Measurements from ENCODE around the gene OAS1.
A peak's percentile ranks its signal among the peaks of the same experiment; 100 is the strongest.

OAS1 gene

GRCh38 chr12:112906712-112907414 lies at the start of gene OAS1:
Gene OAS1 (plus strand): TSS chr12:112906962. CDS start chr12:112907040, 78 bp downstream.
- DNase-seq (ENCODE audit: low read depth): peak; percentile 5

- no peak for DNase-seq (ENCODE audit: low read depth)
Observed at GRCh38 chr12:112859291-112859690, 47.5 kb upstream of the OAS1 start.

GRCh38 chr12:112860181-112860580 lies 46.6 kb upstream of the OAS1 start:
- no peak for DNase-seq (ENCODE audit: low read depth)

GRCh38 chr12:112861284-112861683 lies 45.5 kb upstream of the OAS1 start:
- DNase-seq (ENCODE audit: low read depth): no peak

DNA sequence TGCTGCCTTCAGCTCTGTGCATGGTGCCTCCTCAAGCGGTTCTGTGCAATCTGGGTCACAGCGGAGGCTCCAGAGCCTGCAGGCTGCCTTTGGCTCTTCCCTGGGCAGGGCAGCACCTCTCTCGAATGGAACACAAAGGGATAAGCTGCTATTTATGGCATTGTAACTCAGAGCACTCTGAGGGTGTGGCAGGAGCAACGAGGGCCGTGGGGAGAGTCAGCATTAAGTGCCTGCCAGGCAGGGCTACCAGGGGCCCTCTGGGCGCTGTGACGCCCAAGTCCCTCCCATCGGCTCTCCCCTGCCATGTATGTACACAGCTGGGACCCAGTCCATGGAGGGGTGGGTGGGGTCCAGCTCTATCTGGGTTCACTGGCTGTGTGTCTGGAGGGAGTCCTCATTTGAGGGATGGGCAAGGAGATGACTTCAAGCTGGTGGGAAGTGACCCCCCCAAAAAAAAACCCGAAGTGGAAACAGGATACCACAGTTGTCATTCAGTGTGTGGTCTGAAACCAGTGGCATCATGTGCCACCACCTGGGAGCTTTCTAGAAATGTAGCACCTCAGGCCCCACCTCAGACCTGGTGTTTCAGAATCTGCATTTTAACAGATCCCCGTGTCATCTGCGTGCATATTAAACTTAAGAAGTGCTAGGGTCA lies 44.0 kb upstream of the OAS1 start:
- DNase-seq (ENCODE audit: low read depth): no peak

GRCh38 chr12:112868459-112869041 lies 38.2 kb upstream of the OAS1 start:
- DNase-seq (ENCODE audit: low read depth): no peak

GRCh38 chr12:112869091-112869490 lies 37.7 kb upstream of the OAS1 start:
- DNase-seq (ENCODE audit: low read depth): no peak

DNA sequence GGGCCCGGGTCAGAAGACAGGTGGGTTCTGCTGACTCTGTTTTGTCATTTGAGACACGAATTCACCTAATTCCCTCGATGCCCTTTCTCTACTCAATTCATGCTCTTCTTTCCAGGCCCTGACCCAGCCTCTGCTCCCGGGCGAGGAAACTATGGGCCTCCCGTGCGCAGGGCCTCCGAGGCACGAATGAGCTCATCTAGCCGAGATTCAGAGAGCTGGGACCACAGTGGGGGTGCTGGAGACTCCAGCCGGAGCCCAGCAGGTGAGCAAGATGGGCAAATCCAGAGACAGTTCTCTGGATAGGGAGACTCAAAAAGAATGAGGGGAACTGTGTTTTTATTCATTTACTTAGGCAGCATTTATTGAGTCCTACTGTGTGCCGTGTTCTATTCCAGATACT lies 37.0 kb upstream of the OAS1 start:
- DNase-seq (ENCODE audit: low read depth): no peak

GRCh38 chr12:112870267-112870980 lies 36.3 kb upstream of the OAS1 start:
- no peak for DNase-seq (ENCODE audit: low read depth)

- no peak for DNase-seq (ENCODE audit: low read depth)
Observed at GRCh38 chr12:112875608-112876007, 31.2 kb upstream of the OAS1 start.

GRCh38 chr12:112876506-112876905 lies 30.3 kb upstream of the OAS1 start:
- DNase-seq (ENCODE audit: low read depth): no peak

GRCh38 chr12:112877006-112877405 lies 29.8 kb upstream of the OAS1 start:
- DNase-seq (ENCODE audit: low read depth): no peak

- no peak for DNase-seq (ENCODE audit: low read depth)
Observed at GRCh38 chr12:112878488-112878887, 28.3 kb upstream of the OAS1 start.

- no peak for DNase-seq (ENCODE audit: low read depth)
Observed at GRCh38 chr12:112879191-112879705, 27.5 kb upstream of the OAS1 start.

DNA sequence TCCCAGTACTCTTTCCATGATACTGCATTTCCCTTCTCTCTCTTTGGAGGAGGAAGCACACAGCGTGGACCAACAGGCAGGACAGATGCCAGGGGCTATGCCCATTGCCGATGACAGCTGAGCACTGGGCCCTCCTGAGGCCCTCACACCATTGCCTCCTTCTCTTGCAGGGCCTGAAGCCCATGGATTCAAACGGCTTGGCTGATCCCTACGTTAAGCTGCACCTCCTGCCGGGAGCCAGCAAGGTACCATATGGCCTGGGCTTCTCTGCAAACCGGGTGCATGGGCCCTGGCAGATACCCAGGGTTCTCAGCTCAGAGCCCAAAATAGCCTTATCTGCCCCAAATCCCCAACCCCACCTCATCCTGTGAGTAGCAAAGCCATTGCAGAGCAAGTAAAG lies 25.2 kb upstream of the OAS1 start:
- DNase-seq (ENCODE audit: low read depth): no peak

- DNase-seq (ENCODE audit: low read depth): no peak
Observed at GRCh38 chr12:112885236-112885635, 21.5 kb upstream of the OAS1 start.

DNA sequence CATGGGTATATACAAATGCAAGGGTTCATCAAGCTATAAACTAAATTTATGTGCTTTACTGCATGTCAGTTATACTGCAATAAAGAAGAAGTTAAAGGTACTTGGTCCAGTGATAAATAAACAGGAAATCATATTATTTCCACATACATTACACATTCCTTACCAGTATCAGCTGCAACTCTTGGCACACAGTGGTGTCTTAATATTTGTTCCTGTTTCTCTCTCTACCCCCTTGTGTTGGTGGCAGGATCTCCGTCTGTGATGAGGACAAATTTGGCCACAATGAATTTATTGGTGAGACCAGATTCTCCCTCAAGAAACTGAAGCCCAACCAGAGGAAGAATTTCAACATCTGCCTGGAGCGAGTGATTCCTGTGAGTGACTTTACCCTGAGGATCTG lies 19.2 kb upstream of the OAS1 start:
- no peak for DNase-seq (ENCODE audit: low read depth)

DNA sequence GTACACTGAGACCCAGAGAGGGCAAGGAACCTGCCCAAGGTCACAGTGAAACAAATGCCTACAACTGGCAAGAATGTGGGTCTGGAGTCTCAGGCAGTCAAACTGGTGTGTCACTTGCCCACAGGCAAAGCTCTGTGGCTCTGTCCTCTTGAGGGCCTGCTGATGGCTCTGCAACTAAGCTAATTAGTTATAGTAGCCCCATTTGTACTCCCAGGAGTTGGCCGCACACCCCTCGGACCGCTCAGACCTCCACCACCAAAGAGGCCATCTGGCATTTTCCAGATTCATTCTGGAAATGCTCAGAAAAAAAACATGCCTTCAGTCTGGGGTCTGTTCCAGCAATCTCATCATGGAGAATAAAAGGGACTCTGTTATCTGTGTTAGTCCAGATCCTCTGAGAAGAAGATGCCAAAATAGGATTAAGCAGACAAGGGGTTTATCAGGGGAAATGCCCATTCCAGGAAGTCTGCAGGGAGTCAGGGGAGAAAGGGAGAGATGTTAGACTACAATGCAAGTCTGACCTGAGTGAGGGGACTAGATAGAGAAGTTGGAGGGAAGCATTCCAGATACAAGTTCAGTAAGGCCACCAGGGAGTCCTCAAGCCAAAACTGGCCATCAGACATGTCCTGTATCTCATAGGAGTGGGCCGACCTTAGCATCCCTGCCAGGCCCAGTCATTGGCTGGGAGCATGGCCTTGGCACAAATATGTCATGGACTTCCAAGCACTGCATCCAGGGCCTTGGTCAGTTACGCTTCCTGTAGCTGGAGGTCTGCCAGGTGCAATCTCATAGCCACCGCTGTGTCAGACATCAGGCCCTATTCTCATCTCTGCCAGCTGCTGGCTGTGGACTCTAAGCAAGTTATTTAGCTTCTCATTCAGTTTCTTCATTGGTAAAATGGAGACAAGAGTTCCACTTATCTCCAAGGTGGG lies 15.4 kb upstream of the OAS1 start:
- no peak for DNase-seq (ENCODE audit: low read depth)

DNA sequence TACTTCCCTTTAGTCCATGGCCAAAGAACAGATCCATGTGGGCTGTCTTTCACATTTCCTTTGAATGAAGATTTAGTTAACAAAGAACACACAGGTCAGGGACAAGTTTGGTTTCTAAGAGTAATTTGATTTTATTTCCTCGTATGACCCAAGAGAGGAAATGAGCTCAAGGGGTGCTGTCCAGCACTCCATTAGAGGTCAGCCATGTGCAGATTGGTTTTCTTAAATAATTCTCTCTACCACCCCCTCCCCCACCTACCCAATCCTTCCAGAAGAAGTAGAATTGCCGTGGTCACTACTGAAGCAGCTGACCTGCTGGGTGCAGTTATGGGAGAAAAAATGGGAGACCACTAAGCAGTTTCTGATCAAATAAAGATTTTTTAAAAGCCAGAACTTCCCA lies 13.9 kb upstream of the OAS1 start:
- DNase-seq (ENCODE audit: low read depth): no peak

DNA sequence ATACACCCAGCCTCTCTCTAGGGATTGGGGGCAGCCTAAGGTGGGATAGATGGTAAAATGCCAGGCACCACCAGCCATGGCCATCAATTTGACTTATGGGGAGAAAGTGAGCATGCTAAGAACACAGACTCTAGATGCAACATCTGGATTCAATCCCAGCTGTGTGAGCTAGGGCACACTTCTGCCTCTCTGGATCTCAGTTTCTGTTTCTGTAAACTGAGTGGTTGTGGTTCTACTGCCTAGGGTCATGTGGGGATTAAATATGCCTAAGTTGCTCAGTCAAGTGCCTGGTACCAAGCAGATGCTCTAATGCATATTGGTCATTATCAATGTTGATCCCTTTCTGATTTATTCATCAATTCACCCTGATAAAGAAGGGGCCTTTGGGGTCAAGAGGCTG lies 12.6 kb upstream of the OAS1 start:
- no peak for DNase-seq (ENCODE audit: low read depth)

DNA sequence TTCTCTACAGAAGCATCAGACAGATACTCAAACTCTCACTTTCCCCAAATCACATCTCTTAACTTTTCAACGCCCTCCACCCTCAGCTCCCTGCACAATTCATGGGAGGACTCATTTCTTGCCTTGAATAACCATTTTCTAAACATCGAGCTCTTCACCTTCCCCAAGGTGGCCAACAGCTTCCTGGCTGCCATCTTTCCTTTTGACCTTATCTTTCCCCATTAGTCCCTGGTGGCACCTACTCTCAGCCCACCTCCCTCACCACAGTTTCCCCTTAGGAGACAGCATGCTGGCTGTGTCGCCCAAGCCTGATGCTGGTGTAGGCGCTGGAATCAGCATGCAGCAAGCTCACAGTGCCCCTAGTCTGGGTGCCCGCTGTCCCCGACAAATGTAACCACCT lies 8.4 kb upstream of the OAS1 start:
- no peak for DNase-seq (ENCODE audit: low read depth)
